ENCODE measurements around the gene RHOBTB3. TPM values are rescaled to one million over a fixed set of nuclear protein-coding genes. Genes with fewer than 3 reads are reported as not detected.

RHOBTB3 gene
- total RNA-seq, 1 experiment from 2014 or later, result 84.3 TPM

DNA sequence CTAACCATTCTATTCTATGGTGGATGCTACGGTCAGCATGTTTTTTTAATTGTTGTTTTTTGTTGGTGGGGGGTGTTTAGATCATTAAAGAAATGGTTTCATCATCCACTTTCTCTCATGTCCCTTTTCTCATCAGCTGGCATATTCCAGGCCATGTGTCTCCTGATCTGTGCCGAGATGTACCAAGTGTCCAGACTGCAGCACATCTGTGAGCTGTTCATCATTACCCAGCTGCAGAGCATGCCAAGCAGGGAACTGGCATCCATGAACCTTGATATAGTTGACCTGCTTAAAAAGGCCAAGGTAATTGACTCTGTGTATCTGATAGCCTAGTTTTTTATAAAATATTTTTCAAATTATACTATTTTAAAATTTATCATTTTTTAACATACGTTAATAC is 52.5 kb downstream of the RHOBTB3 start:
- H3K4me2 ChIP-seq (ENCODE audit: low read length), result no peak overlapping the region
- no peak overlapping the region for H3K27ac ChIP-seq (ENCODE audit: low read depth, low read length)
- no peaks in the 10 kb centered on the region for H3K27me3 ChIP-seq (ENCODE audit: insufficient read depth, low read length)
- no peaks in the 10 kb centered on the region for H4K20me1 ChIP-seq (ENCODE audit: insufficient read depth)
- BruUV-seq (replicated peaks), result no TSS peak
- H3K9me3 ChIP-seq (ENCODE audit: control insufficient read depth in 1 of 2, insufficient read depth in 1 of 2, low read depth in 1 of 2, low read length in 2 of 2), result no peaks in the 10 kb centered on the region
- H3K9ac ChIP-seq (ENCODE audit: low read length), result no peak overlapping the region
- RAD21 ChIA-PET (ENCODE audit: low non-redundant PET in 1 of 2, low total read pairs in 2 of 2, uncharacterized antibody in 2 of 2, unreplicated experiment in 2 of 2), result no interaction called here
- no peaks in the 10 kb centered on the region for H3K9me2 ChIP-seq (ENCODE audit: insufficient read depth)
- no peaks in the 10 kb centered on the region for H3K4me1 ChIP-seq (ENCODE audit: control insufficient read depth in 1 of 2, insufficient read depth in 2 of 2, low read length in 2 of 2)
- DNase-seq (ENCODE audit: low read depth, low spot score) (no peak), ATAC-seq (no peak)
- H3K79me2 ChIP-seq (ENCODE audit: insufficient read depth, low read length), result no peaks in the 10 kb centered on the region
- POLR2A ChIA-PET, result no interaction called here
- intact Hi-C loops (cut with micrococcal nuclease), result no loop called here
- peaks cover 0 to 9% of the 10 kb centered on the region in 2 experiments; a peak in 2 of 4 replicates for H3K36me3 ChIP-seq (ENCODE audit: control insufficient read depth in 1 of 2, insufficient read depth in 2 of 2, low read length in 2 of 2)
- TF ChIP-seq POLR2A (IDR thresholded peaks at IDR 0.05; ENCODE audit: borderline replicate concordance, extremely low read depth, insufficient read depth, insufficient read length) (no peak), EGR1 (IDR thresholded peaks at IDR 0.05; ENCODE audit: low read depth) (no peak), YY1 (IDR thresholded peaks at IDR 0.05; ENCODE audit: extremely low read depth, insufficient replicate concordance, low read depth, low read length) (no peak), SP1 (IDR thresholded peaks at IDR 0.05; ENCODE audit: low read depth) (no peak), CEBPB (IDR thresholded peaks at IDR 0.05; ENCODE audit: low read depth) (no peak), MAX (IDR thresholded peaks at IDR 0.05) (no peak), SRF (IDR thresholded peaks at IDR 0.05; ENCODE audit: low read depth) (no peak), EZH2phosphoT487 (IDR thresholded peaks at IDR 0.05; ENCODE audit: borderline replicate concordance) (no peak), POLR2AphosphoS5 (IDR thresholded peaks at IDR 0.05; ENCODE audit: low read depth, low read length) (no peak), SIN3A (IDR thresholded peaks at IDR 0.05; ENCODE audit: low read depth) (no peak), CBX3 (IDR thresholded peaks at IDR 0.05; ENCODE audit: low read depth) (no peak), ZBTB33 (IDR thresholded peaks at IDR 0.05; ENCODE audit: extremely low read depth, insufficient replicate concordance, low read length) (no peak), ELF1 (IDR thresholded peaks at IDR 0.05; ENCODE audit: borderline replicate concordance, low read depth) (no peak), JUND (IDR thresholded peaks at IDR 0.05) (no peak)
- no peak overlapping the region for H3K4me3 ChIP-seq (replicated peaks in 1 of 2; ENCODE audit: low read depth in 1 of 2, low read length in 2 of 2)
- no peak overlapping the region for H2AFZ ChIP-seq (ENCODE audit: low read depth, low read length, poor library complexity, severe bottlenecking)
- CTCF ChIA-PET, result no interaction called here
